Smooth muscle cell (in vitro differentiated cells): Measurements from ENCODE around the gene ALDH1L2. TPM values are rescaled to one million over a fixed set of nuclear protein-coding genes. Genes with fewer than 3 reads are reported as not detected.

Experiments
- DNase-seq: peaks from one replicate; lab custom pipeline; 2025; ENCODE audit not compliant: unreplicated experiment; lab: John Stamatoyannopoulos, UW
- H2AFZ ChIP-seq: fragments of 200-600 bp; sonication (generic); 2 replicates; pipeline ENCODE4 v1.6.0; 2016; ENCODE audit warnings: antibody characterized with exemption, low read depth, mild to moderate bottlenecking
- H3F3A ChIP-seq: fragments of 200-600 bp; sonication (generic); 2 replicates; pipeline ENCODE4 v1.6.0; 2017; ENCODE audit warnings: antibody characterized with exemption, low read depth
- H3K27ac ChIP-seq: fragments of 200-600 bp; sonication (generic); 2 replicates; pipeline ENCODE4 v1.5.1; 2016; ENCODE audit warnings: low read depth, mild to moderate bottlenecking
- H3K27me3 ChIP-seq: fragments of 200-600 bp; sonication (generic); 2 replicates; pipeline ENCODE4 v1.6.1; 2016; ENCODE audit warnings: low read depth, mild to moderate bottlenecking
- H3K36me3 ChIP-seq: fragments of 200-600 bp; sonication (generic); 2 replicates; pipeline ENCODE4 v1.5.1; 2016; ENCODE audit warnings: low read depth
- H3K4me1 ChIP-seq: fragments of 200-600 bp; sonication (generic); 2 replicates; pipeline ENCODE4 v1.5.1; 2016; ENCODE audit warnings: low read depth
- H3K4me2 ChIP-seq: fragments of 200-600 bp; sonication (generic); 2 replicates; pipeline ENCODE4 v1.6.0; 2016; ENCODE audit warnings: mild to moderate bottlenecking
- H3K4me3 ChIP-seq: fragments of 200-600 bp; sonication (generic); 2 replicates; pipeline ENCODE4 v1.5.1; 2016; ENCODE audit warnings: mild to moderate bottlenecking
- H3K79me2 ChIP-seq: fragments of 200-600 bp; sonication (generic); 2 replicates; pipeline ENCODE4 v1.6.0; 2016; ENCODE audit warnings: low read depth, mild to moderate bottlenecking
- H3K9ac ChIP-seq: fragments of 200-600 bp; sonication (generic); 2 replicates; pipeline ENCODE4 v1.6.0; 2016; ENCODE audit warnings: low read depth
- H3K9me3 ChIP-seq: fragments of 200-600 bp; sonication (generic); replicated peaks from 2 replicates; pipeline ENCODE4 v1.5.1; 2016; ENCODE audit warnings: low read depth
- H4K20me1 ChIP-seq: fragments of 200-600 bp; sonication (generic); 2 replicates; pipeline ENCODE4 v1.6.0; 2016; ENCODE audit warnings: low read depth
- CTCF ChIP-seq: fragments of 200-600 bp; sonication (generic); IDR thresholded peaks from 2 replicates; pipeline ENCODE4 v1.5.1; 2017; ENCODE audit warnings: borderline replicate concordance, mild to moderate bottlenecking, antibody characterized with exemption; ENCODE audit not compliant: insufficient read depth, poor library complexity, severe bottlenecking
- WGBS: methylation state at CpG from one replicate; pipeline ENCODE4 v1.1.7; 2016; ENCODE audit warnings: low lambda C conversion rate; 5-methylcytosine and 5-hydroxymethylcytosine counted together
- polyA plus RNA-seq: library from polyadenylated mRNA; unstranded; fragments of >200 nt; fragmentation: Nextera tagmentation; extraction: Ambion mirVana; gene quantifications from 2 replicates; pipeline ENCODE4 v1.2.1, GENCODE V29; 2016
- total RNA-seq: library from RNA; depleted of rRNA; stranded (reverse); fragments of >200 nt; gene quantifications from 2 replicates; pipeline ENCODE4 v1.2.3, GENCODE V29; 2014

ALDH1L2 gene
- total and polyA plus RNA-seq, 2 experiments from 2014 or later: 25.3 to 28.1 TPM

- 83% methylated on average over 5 of the region's 5 CpGs for WGBS
- no peak overlapping the region for H3K4me3 ChIP-seq
- no peak for TF ChIP-seq CTCF
- H3K36me3 ChIP-seq: no peaks in the 10 kb centered on the region
- no peaks in the 10 kb centered on the region for H3F3A ChIP-seq
- no peak overlapping the region for H3K27ac ChIP-seq
- no peaks in the 10 kb centered on the region for H3K79me2 ChIP-seq
- no peaks in the 10 kb centered on the region for H3K4me1 ChIP-seq
- no peaks in the 10 kb centered on the region for H4K20me1 ChIP-seq
- no peak overlapping the region for H3K9ac ChIP-seq
- no peak for DNase-seq
- H3K27me3 ChIP-seq: no peaks in the 10 kb centered on the region
- no peak overlapping the region for H3K4me2 ChIP-seq
- no peak overlapping the region for H2AFZ ChIP-seq
- no peaks in the 10 kb centered on the region for H3K9me3 ChIP-seq
These were observed 111.0 kb downstream of the ALDH1L2 start for GRCh38 chr12:104973250-104973649.

- Histone ChIP-seq H3K9ac (no peak overlapping the region), H3K4me3 (no peak overlapping the region), H3K27ac (no peak overlapping the region), H3K27me3 (no peaks in the 10 kb centered on the region), H3F3A (no peaks in the 10 kb centered on the region), H3K4me1 (no peaks in the 10 kb centered on the region), H4K20me1 (no peaks in the 10 kb centered on the region), H3K9me3 (no peaks in the 10 kb centered on the region), H3K36me3 (no peaks in the 10 kb centered on the region), H3K4me2 (no peak overlapping the region), H2AFZ (no peak overlapping the region), H3K79me2 (no peaks in the 10 kb centered on the region)
- DNase-seq: no peak
- no peak for TF ChIP-seq CTCF
- WGBS: 61% methylated on average over 5 of the region's 5 CpGs
These were observed 113.0 kb downstream of the ALDH1L2 start for GRCh38 chr12:104971306-104971705.

Other genes starting within 250 kb of the ALDH1L2 start
- gene SLC41A2, start 126.2 kb downstream of the ALDH1L2 start, total RNA-seq: 11.4 and 16.2 TPM in 2 replicates
- gene SLC41A2, start 126.2 kb downstream of the ALDH1L2 start, polyA plus RNA-seq: 2.6 and 3.0 TPM in 2 replicates
- gene NOPCHAP1, start 98.1 kb downstream of the ALDH1L2 start, total RNA-seq: 2.7 and 8.1 TPM in 2 replicates
- gene NOPCHAP1, start 98.1 kb downstream of the ALDH1L2 start, polyA plus RNA-seq: 17.4 and 18.9 TPM in 2 replicates
- 76.1 and 95.9 TPM in 2 replicates for gene WASHC4, start 23.3 kb upstream of the ALDH1L2 start, total RNA-seq
- gene WASHC4, start 23.3 kb upstream of the ALDH1L2 start, polyA plus RNA-seq: 26.9 and 36.1 TPM in 2 replicates
- gene APPL2, start 151.7 kb upstream of the ALDH1L2 start, total RNA-seq: 19.8 and 32.8 TPM in 2 replicates
- 17.7 and 22.4 TPM in 2 replicates for gene APPL2, start 151.7 kb upstream of the ALDH1L2 start, polyA plus RNA-seq
- 201 and 236 TPM in 2 replicates for gene C12orf75, start 246.2 kb upstream of the ALDH1L2 start, total RNA-seq
- gene C12orf75, start 246.2 kb upstream of the ALDH1L2 start, polyA plus RNA-seq: 261 and 309 TPM in 2 replicates